CD4-positive, alpha-beta T cell treated with Interleukin-6 at 100 ng/mL for 8 hours (primary cell): Measurements from ENCODE around the gene EVL.
A peak's percentile ranks its signal among the peaks of the same experiment; 100 is the strongest.

Experiments used
- DNase-seq: peaks from one replicate; pipeline ENCODE4 v3.0.0-alpha.2; 2020; ENCODE audit warnings: mixed read lengths, low spot score

Gene EVL

DNA sequence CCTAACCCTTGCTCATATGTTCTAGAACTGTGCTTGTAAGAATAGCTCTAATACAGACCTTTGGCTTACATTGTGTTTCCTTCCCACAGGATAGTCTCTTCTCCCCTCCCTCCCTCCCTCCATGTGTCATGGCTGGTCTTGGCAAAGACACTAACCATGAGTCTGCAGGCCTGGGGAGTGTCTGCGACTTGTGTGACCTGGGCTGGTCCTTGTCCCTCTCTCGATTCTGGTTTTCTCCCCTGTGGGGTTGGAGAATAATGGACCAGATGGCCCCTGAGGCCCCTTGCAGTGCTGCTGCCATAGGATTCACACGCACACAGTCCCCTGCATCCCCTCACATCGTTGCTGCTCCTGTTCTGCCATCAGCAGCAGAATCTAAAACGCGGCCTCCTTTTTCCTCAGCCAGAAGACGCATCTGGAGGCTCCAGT is 64.0 kb downstream of the EVL start:
- no peak for DNase-seq

DNA sequence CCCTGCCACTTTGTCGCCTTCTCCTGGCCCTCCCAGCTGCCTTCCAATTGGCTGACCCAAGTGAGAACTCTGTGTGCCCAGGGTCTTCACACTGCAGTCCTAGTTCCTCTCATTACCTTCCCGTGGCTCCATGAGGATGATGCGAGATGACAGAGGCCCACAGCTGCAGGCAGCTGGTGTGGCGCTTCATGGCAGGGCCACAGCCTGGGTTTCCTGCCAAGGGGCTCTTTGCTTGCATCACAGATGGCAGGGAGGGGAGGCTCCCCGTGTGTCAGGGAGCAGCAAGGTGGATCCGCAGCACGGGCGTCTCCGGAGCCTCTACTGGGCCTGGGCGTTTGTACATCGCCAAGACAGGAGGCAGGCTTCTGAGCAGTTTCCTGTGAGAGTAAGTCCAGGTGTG is 65.3 kb downstream of the EVL start:
- no peak for DNase-seq

DNA sequence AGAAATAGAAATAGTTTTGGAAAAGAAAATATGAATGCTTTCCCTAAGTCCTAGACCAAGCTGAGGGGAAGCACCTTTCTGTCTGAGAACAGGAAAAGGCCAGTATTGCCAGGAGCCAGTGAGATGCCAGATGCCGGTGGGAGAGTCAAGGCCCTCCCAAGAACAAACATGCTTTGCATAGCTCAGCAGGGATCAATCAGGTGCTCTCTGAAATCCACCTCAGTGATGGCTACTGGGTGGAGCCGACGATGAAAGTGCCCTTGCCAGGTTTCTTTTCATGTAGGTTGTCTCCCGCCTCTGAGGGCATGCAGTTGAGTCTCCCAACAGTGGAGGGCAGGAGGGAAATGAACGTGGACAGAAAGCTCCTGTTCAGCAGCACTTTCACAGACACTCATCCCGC is 66.0 kb downstream of the EVL start:
- no peak for DNase-seq

DNA sequence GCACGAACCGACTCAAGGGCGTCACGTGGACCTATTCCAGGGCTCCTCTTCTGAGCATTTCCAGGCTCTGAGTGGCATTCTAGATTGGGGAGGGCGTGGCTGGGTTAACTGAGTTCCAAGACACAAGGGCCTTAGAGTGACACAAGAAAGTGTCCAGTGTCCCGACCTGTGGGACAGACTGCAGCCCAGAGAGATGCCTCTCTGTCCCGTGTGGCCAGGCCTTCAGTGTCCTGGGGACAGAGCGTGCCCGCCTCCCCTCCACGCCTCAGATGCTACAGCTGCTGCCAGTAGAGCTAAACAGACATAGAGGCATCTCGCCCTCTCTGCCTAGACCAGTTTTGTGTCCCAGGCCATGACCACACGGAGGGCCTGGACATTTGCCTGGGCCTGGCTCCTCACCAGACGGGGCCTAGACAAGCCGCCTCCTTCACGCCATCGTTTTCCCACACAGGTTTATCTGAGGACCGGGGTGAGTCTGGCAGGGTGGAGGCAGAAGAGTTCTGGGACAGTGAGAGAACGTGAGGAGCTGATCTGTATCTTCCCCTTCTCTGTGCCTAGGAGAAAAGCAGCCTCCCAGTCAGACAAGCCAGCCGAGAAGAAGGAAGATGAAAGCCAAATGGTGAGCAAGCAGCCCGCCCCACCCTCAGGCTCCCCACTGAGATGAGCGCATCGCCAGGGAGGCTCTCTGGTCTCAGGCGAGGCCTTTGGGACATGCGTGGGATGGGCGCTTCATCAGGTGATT is 67.1 kb downstream of the EVL start:
- no peak for DNase-seq

DNA sequence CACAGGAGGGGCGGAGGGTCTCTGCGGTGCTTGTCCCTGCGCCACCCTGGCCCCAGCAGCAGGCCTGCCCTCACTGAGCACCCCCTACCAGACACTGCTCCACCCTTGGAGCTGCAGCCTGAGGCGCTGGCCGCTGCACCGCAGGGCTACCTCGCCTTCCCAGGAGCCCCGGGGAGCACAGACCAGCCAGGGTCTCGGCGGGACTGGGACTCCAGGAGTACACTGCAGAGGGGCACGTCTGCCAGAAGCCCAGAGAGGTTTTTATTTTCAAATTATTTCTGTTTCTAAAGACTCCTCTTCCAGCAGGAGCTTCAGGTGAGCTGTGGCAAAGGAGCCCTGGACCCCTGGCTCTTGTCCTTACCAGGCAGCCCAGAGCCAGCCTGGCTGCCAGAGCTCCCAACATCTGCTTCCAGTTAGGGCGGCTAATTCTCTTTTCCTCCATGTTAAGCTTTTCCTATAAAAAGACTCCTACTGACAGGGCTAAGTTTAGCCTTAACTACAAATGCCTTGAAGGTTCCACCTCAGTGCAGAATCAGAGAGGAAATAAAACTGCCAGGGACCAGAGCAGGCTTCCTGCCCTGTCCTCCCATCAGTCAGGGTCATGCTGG is 67.8 kb downstream of the EVL start:
- no peak for DNase-seq

DNA sequence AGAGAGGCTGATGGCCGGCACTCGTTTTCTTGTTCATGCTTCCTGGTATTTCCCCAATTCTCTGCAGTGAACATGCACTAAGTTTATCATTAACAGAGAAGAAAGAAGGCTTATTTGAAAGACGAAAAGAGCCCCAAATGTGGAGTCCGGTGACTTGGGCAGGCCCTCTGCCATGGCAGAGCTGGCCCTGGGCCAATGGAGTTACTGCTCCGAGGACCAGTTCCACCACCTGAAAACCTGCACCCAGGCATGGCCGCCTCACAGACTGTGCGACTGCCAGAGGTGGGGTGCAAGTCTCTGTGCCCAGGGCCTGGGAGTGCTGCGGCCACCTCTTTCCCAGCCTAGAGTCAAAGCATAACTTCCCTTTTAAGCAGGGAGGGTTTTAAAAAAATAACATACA is 69.4 kb downstream of the EVL start:
- no peak for DNase-seq

DNA sequence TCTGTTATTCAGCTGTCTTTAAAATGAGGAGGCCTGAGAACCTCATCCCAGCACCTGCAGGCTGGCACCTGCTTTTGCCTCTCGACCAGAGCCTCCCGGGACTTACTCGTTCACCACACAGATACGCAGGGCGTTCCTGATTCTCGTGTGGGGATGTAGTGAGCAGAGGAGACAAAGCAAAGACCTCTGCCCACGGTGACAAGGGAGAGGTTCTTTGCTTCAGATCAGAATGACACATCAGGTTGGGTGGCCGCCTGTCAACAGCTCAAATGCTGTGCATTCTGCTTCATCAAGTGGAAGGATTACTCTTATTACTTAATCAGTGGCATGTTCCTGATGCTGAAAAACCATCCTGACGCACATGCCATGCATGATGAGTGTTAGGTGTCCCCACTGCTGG is 69.9 kb downstream of the EVL start:
- DNase-seq: no peak

DNA sequence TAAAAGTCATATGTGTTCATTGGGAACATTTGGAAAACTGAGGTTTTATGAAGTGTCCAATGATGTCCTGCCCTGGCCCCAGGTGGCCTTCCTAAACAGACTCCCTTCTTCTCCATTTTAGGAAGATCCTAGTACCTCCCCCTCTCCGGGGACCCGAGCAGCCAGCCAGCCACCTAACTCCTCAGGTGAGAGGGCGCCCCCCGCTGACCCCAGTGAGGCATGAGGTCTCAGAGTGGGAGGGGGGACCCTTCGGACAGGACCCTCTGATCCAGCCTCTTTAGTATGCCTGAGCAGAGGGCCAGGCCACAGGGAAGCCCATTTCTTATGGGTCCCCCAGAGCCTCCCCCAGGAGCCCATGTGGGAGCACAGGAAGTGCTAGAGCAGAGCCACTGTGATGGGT is 70.6 kb downstream of the EVL start:
- no peak for DNase-seq

DNA sequence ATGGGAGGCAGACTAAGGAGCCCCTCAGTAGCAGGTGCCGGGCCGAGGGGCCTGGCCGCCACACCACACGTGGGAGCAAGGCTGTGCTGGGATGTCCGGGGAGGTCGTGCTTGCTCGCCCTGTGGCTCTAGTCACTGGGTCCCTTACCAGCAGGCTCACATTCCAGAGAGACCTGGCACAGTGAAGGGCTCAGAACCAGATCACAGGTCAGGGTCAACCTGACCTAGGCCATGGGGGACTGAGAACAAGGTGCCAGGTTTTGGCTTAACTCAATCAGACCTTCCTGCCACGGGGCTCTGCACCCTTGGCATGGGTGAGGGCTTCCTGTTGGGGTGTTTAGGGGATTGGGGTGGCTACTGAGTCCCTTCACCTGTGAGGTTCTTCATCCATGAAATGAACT is 72.0 kb downstream of the EVL start:
- no peak for DNase-seq

DNA sequence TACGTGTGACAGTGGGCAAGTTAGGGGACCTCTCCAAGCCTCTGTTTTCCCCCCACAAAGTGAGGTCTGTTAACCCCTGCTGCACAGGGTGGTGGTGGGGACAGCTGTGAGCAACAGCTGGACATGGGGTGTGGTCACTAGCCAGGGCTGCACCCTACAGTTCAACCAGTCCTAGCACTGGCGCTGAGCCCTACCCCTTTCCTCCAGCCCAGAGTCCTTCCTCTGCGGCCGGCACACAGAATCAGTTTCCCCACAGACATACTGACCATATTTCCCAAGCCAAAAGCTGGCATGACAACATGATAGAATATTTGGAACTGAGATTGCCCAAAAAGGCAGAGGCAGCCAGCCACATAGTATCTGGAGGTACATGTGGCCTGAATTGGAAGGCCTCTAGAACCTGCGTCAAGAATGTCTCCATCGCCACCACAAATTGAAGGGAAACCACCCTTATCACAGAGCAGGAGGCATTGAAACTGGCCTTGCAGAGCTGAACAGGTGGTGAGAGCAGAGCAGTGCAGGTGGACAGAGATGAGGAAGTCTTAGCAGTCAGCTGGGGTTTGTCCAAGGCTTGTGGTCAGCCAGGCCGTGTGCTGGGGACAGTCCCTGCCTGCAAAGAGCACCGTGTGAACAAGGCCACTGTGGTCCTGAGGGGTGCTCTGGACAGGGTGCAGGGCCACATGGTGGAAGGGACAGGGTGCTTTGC is 73.0 kb downstream of the EVL start:
- no peak for DNase-seq

DNA sequence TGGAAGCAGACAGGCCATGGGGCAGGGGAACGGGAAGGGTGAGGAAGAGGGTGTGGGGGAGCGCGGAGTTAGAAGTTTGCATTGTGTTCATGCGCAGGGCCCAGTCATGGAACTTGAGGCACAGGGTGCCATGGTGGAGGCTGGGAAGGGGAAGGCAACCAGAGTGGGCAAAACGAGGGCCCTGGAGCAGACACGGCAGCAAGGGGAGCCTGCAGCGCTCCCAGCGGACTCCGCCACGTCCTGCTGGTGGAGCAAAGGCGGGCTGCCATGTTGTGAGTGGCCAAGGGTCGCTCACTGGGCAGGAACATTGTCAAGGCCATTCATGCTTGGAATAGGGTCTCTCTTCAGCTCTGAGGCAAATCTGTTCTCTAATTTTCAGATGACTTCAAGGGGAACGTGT is 73.7 kb downstream of the EVL start:
- no peak for DNase-seq

DNA sequence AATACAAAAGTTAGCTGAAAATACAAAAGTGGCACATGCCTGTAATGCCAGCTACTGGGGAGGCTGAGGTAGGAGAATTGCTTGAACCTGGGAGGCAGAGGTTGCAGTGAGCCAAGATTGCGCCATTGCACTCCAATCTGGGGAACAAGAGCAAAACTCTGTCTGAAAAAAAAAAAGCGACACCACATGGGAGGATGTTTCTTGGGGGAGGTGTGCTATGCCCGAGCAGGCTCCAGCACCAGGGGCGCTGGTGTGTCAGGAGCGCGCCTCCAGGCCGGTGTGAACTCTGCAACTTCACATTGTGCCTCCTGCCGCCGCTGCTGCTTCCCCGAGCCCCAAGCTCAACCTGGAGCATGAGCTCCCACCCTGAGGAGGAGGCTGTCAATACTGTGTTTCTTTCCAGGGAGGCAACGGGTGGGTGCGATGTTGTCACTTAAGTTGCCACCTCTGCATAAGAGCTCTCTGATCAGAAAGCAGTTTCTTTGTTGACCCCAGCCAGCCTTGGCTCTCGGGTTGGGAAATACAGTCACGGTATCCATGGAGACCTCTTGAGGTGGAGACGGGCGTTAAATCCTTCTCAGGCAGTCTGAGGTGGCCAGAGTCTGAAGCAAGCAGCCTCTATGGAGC is 75.3 kb downstream of the EVL start:
- DNase-seq: no peak

DNA sequence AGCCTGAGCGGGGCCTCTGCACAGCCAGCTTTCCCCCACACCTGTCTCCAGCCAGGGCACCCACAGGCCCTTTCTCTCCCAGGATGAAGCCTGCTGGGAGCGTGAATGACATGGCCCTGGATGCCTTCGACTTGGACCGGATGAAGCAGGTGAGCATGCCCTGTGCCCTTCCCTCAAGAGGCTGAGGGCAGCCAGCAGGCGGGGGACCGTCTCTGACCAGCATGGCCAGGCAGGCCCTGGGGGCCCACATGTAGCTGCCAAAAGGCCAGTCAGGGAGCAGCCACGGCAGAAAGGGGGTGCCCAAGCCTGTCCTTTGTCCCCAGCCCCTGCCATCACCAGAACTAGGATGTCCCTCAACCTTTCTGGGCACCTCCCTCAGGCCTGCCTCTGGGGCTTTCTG is 75.9 kb downstream of the EVL start:
- no peak for DNase-seq

DNA sequence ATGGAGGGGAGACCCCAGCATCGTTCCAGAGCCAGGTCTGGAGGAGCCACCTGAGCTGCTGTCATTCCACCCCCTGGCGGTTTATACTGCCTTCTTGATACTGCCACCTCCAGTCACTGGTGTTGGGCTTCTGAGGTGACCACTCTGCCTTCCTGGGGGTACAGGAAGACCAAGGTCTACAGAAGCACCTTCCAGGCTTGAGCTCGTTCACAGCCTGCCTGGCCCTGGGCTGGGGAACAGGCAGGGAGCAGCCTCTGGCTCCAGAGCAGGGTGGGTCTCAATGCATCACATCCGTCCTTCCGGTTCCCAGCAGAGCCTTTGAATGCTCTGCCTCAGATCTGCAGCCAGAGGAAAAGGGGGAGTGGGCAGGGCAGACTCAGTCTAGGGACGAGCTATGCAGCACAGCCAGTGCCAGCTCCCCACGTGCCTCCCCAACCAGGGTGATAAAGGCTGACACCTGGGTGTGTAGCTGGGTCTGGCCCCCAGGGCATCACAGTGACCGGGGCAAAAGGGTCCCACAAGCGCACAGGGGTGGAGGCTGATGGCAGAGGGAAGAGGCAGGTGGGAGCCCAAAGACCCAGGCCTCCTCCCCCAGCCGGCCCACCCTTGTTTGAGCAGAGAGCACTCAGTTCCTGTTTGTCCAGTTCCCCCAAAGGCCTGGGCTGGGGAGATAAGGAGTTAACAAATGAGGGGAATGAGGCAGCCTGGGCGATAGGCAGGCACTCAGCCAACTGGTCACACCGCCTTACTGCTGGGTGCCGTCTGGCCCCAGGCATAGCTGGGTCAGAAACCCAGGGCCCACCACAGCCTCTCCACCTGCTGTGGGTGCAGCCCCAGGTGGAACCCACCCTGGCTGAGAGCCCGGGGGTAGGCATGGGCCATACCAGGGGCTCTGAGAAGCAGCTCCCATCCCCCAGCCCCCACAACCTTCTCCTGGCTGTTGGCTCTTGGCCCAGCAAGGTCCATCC is 77.1 kb downstream of the EVL start:
- no peak for DNase-seq

DNA sequence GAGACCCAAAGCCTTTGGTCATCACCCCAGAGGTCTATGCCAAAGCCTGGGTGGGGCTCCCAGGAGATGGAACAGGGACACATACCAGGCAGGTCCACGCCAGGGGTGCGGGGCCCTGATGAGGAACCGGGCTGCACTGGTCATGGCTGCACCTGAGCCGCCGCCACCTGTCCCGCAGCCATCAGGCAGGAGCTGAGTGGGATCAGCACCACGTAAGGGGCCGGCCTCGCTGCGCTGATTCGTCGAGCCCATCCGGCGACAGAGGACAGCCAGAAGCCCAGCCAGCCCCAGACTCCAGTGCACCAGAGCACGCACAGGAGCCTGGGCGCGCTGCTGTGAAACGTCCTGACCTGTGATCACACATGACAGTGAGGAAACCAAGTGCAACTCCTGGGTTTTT is 78.3 kb downstream of the EVL start:
- DNase-seq: no peak

DNA sequence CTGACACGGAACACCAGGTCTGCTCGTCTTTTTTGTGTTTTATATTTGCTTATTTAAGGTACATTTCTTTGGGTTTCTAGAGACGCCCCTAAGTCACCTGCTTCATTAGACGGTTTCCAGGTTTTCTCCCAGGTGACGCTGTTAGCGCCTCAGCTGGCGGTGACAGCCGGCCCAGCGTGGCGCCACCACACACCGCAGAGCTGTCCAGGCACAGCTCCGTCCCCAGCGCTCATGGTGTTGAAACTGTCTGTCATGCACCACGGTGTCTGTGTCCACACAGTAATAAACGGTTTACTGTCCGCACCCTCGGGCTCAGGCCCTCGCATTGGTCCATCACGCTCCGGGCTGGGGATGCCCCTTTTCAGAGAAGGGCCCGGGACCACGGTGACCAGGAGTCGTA is 78.7 kb downstream of the EVL start:
- DNase-seq: no peak

DNA sequence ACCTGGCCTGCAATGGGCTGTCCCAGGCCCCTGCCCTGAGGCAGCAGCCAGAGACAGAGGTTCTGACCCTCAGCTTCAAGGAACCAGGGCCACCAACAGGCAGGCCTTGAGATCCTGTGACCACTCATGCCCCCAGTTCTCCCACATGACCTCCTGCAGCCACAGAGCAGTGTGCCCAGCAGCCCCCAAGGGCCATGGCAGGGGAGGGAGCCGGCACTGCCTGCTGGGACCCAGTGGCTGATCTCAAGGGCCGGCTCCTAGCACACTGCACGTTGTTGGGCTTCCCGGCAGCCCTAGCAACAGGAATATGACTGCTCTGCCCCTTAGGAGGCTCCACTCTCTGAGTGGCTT is 79.4 kb downstream of the EVL start:
- no peak for DNase-seq

DNA sequence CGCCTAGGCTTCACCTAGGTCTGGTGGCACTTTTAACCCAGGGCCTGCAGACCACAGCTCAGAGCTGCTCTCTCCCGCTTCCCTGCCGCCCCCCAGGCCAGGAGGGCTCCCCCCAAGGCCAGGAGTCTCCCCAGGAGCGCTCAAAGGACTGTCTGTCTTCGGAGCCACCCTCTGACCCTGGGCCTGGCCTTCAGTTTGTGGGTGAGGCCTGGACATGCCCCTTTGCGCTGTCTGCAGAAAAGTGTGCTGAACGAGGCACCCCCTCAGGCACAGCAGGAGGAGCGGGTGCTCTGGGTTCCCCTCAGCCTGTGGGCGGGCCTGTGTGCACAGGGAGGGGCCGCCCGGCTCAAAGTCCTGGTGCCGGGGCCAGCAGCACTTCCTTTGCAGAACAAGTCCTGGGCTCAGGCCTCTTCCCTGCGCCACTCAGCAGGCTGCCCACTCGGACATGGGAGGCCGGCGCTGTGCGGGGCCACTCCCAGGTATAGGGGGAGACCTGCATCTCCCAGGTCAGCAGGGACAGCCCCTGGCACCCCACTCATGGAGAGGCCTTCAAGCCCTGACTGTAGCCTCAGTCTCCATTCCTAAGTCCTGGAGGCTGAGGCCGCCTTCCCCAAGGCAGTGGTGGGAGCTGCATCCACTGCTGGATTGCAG is 79.9 kb downstream of the EVL start:
- DNase-seq: no peak

DNA sequence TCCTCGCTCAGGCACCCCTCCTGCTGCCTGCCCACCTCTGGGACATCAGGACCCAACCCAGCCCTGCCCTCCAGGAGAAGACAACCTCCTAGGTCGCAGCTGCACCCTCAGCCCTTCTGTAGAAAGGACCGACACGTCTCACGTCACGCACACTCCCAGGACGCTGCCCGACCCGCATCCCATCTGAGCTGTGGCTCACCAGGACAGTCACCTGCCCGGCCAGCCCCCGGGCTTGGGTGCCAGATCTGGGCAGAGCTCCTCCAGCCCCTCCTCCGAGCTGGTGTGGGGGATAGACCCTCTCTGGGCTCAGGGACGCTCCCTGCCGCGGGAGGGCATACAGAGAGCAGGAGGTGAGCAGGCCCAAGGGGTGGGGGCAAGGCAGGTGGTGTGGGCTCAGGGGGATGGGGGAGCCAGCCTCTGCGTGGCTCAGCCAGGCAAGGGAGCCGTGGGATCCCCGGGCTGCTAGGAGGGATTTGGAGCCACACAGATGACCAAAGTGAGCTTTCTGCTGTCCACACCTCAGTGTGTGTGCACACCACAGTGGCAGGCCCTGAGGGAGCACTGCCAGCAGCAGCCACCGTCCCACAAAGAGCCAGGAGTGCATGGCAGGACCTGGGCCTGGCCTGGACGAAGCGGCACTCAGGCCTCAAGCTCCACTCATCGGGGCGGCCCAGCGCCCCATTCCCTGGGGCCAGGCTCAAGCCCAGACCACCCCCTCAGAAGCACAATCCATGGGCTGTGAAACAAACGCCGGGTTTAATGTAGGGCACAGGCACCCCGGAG is 80.7 kb downstream of the EVL start:
- DNase-seq: no peak

DNA sequence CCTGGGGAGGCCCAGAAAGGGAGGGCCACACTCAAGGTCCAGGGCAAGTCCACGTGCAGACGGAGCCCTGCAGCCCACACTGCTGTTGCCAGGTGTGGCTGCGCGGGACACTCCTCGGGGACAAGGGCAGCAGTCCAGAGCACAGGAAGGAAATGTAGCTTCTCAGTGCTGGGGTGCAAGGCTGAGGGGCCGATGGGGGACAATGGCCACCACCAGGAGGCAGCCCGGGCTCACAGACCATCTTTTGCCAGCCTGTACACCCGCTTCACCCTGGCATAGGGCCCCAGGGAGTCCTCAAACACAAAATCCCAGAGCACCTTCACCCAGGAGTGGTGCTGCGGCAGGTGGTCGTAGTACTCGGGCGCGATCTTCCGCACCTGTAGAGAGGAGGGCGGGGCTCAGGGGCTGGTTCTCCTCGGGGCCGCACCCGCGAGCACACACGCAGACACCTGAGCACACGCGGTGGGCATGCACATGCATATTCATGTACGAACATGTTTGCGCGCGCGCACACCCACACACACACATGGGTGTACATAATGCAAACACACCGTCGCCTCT is 81.4 kb downstream of the EVL start:
- peak; percentile 22 for DNase-seq
